ENCODE results near the gene NCAPD3.

The NCAPD3 gene

GRCh38 chr11:134235399-134235798 is 11.6 kb upstream of the NCAPD3 start:
- TF ChIP-seq POLR2A (IDR thresholded peaks at IDR 0.05; ENCODE audit: extremely low read depth, insufficient read length), result no peak
- TF ChIP-seq CTCF (IDR thresholded peaks at IDR 0.05; ENCODE audit: low read depth, low read length), result no peak
- no peak for TF ChIP-seq MYC (IDR thresholded peaks at IDR 0.05; ENCODE audit: low read depth, low read length)
- no peak for TF ChIP-seq MAX (IDR thresholded peaks at IDR 0.05; ENCODE audit: low read depth, low read length)
- no peak overlapping the region for H3K4me3 ChIP-seq (ENCODE audit: low read depth, low read length)
- no peak for DNase-seq (ENCODE audit: low read depth)

- no peak overlapping the region for H3K4me3 ChIP-seq (ENCODE audit: low read depth, low read length)
- DNase-seq (ENCODE audit: low read depth), result no peak
- no peak for TF ChIP-seq MAX (IDR thresholded peaks at IDR 0.05; ENCODE audit: low read depth, low read length)
- TF ChIP-seq POLR2A (IDR thresholded peaks at IDR 0.05; ENCODE audit: extremely low read depth, insufficient read length), result no peak
- no peak for TF ChIP-seq CTCF (IDR thresholded peaks at IDR 0.05; ENCODE audit: low read depth, low read length)
- no peak for TF ChIP-seq MYC (IDR thresholded peaks at IDR 0.05; ENCODE audit: low read depth, low read length)
Measured at GRCh38 chr11:134233729-134234179, 10.0 kb upstream of the NCAPD3 start.

- TF ChIP-seq CTCF (IDR thresholded peaks at IDR 0.05; ENCODE audit: low read depth, low read length), result no peak
- no peak for DNase-seq (ENCODE audit: low read depth)
- no peak overlapping the region for H3K4me3 ChIP-seq (ENCODE audit: low read depth, low read length)
Measured at GRCh38 chr11:134231958-134232659, 8.3 kb upstream of the NCAPD3 start.

- DNase-seq (ENCODE audit: low read depth), result peak; percentile 38
- H3K4me3 ChIP-seq (ENCODE audit: low read depth, low read length), result no peak overlapping the region
- TF ChIP-seq POLR2A (IDR thresholded peaks at IDR 0.05; ENCODE audit: extremely low read depth, insufficient read length) (no peak), MAX (IDR thresholded peaks at IDR 0.05; ENCODE audit: low read depth, low read length) (0 out of 2 replicates have a peak, but pooled peaks have one; percentile 14), MYC (IDR thresholded peaks at IDR 0.05; ENCODE audit: low read depth, low read length) (no peak), CTCF (IDR thresholded peaks at IDR 0.05; ENCODE audit: low read depth, low read length) (no peak)
Measured at GRCh38 chr11:134230339-134230738, 6.6 kb upstream of the NCAPD3 start.

GRCh38 chr11:134229126-134229790 is 5.5 kb upstream of the NCAPD3 start:
- no peak for DNase-seq (ENCODE audit: low read depth)
- no peak overlapping the region for H3K4me3 ChIP-seq (ENCODE audit: low read depth, low read length)
- TF ChIP-seq POLR2A (IDR thresholded peaks at IDR 0.05; ENCODE audit: extremely low read depth, insufficient read length), result no peak
- no peak for TF ChIP-seq MYC (IDR thresholded peaks at IDR 0.05; ENCODE audit: low read depth, low read length)
- no peak for TF ChIP-seq CTCF (IDR thresholded peaks at IDR 0.05; ENCODE audit: low read depth, low read length)
- TF ChIP-seq MAX (IDR thresholded peaks at IDR 0.05; ENCODE audit: low read depth, low read length), result no peak
